H9 (cell line): ENCODE measurements around the gene NCKAP5. TPM values are rescaled to one million over a fixed set of nuclear protein-coding genes. Genes with fewer than 3 reads are reported as not detected.

Experiments used
- DNase-seq: peaks from one replicate; pipeline ENCODE4 v3.0.0-alpha.2; 2017
- H2AFZ ChIP-seq: one replicate; pipeline ENCODE4 v1.6.1; 2013; ENCODE audit warnings: mild to moderate bottlenecking, low read length, control low read depth, moderate library complexity
- H2AK5ac ChIP-seq: 2 replicates; pipeline ENCODE4 v1.6.1; 2013; ENCODE audit warnings: low read length, control low read depth, mixed read lengths; ENCODE audit not compliant: insufficient read length
- H2BK120ac ChIP-seq: one replicate; pipeline ENCODE4 v1.6.1; 2013; ENCODE audit warnings: low read depth, mild to moderate bottlenecking, low read length, control low read depth, inconsistent platforms; ENCODE audit not compliant: poor library complexity, severe bottlenecking
- H2BK12ac ChIP-seq: 2 replicates; pipeline ENCODE4 v1.6.1; 2013; ENCODE audit warnings: low read length, control low read depth, mixed read lengths, low read depth; ENCODE audit not compliant: insufficient read length
- H2BK15ac ChIP-seq: 2 replicates; pipeline ENCODE4 v1.6.1; 2013; ENCODE audit warnings: low read depth, low read length, control low read depth
- H2BK20ac ChIP-seq: one replicate; pipeline ENCODE4 v1.6.1; 2013; ENCODE audit warnings: low read depth, mild to moderate bottlenecking, low read length, control low read depth, inconsistent platforms; ENCODE audit not compliant: poor library complexity, severe bottlenecking
- H2BK5ac ChIP-seq: 2 replicates; pipeline ENCODE4 v1.6.1; 2013; ENCODE audit warnings: low read length, control low read depth, mixed read lengths; ENCODE audit not compliant: insufficient read length
- H3K14ac ChIP-seq: 2 replicates; pipeline ENCODE4 v1.6.1; 2013; ENCODE audit warnings: low read length, control low read depth; ENCODE audit not compliant: insufficient read depth
- H3K18ac ChIP-seq: 2 replicates; pipeline ENCODE4 v1.6.1; 2013; ENCODE audit warnings: low read depth, mild to moderate bottlenecking, mixed read lengths, low read length, control low read depth; ENCODE audit not compliant: insufficient read length
- H3K23ac ChIP-seq: 2 replicates; pipeline ENCODE4 v1.6.1; 2013; ENCODE audit warnings: low read length, control low read depth, mixed read lengths, low read depth; ENCODE audit not compliant: insufficient read length
- H3K23me2 ChIP-seq: 2 replicates; pipeline ENCODE4 v1.6.1; 2013; ENCODE audit warnings: low read depth, mild to moderate bottlenecking, mixed read lengths, low read length, control low read depth; ENCODE audit not compliant: insufficient read length, poor library complexity, severe bottlenecking
- H3K27ac ChIP-seq: 2 replicates; pipeline ENCODE4 v1.5.1; 2013; ENCODE audit warnings: low read length, control low read depth, mixed read lengths, low read depth; ENCODE audit not compliant: insufficient read length
- H3K27me3 ChIP-seq: 2 replicates; pipeline ENCODE4 v1.6.1; 2013; ENCODE audit warnings: low read length, control low read depth, inconsistent platforms; ENCODE audit not compliant: insufficient read depth
- H3K4ac ChIP-seq: 2 replicates; pipeline ENCODE4 v1.6.1; 2013; ENCODE audit warnings: low read depth, mild to moderate bottlenecking, control low read depth, inconsistent platforms, low read length, moderate library complexity
- H3K4me1 ChIP-seq: 2 replicates; pipeline ENCODE4 v1.6.1; 2013; ENCODE audit warnings: low read length, control low read depth, inconsistent platforms; ENCODE audit not compliant: insufficient read depth
- H3K4me2 ChIP-seq: 2 replicates; pipeline ENCODE4 v1.6.1; 2013; ENCODE audit warnings: low read length, control low read depth, mixed read lengths; ENCODE audit not compliant: insufficient read length, insufficient read depth
- H3K56ac ChIP-seq: 2 replicates; pipeline ENCODE4 v1.6.1; 2013; ENCODE audit warnings: low read depth, mild to moderate bottlenecking, mixed read lengths, low read length, control low read depth; ENCODE audit not compliant: insufficient read length
- H3K79me1 ChIP-seq: 2 replicates; pipeline ENCODE4 v1.6.1; 2013; ENCODE audit warnings: low read depth, mild to moderate bottlenecking, moderate library complexity, low read length, control low read depth, inconsistent platforms; ENCODE audit not compliant: insufficient read depth, poor library complexity, severe bottlenecking
- H3K79me2 ChIP-seq: 2 replicates; pipeline ENCODE4 v1.6.1; 2013; ENCODE audit warnings: low read length, control low read depth, inconsistent platforms; ENCODE audit not compliant: insufficient read depth
- H3K9ac ChIP-seq: 2 replicates; pipeline ENCODE4 v1.6.1; 2013; ENCODE audit warnings: low read length, control low read depth, mixed read lengths; ENCODE audit not compliant: insufficient read length; ENCODE audit errors: extremely low read depth
- H3K9me3 ChIP-seq: one replicate; pipeline ENCODE4 v1.6.1; 2013; ENCODE audit warnings: low read depth, low read length, inconsistent platforms; ENCODE audit not compliant: control insufficient read depth
- H3T11ph ChIP-seq: one replicate; pipeline ENCODE4 v1.6.1; 2013; ENCODE audit warnings: mild to moderate bottlenecking, low read length, control low read depth, inconsistent platforms
- H4K20me1 ChIP-seq: one replicate; pipeline ENCODE4 v1.6.1; 2013; ENCODE audit not compliant: control insufficient read depth, insufficient read length, insufficient read depth
- H4K5ac ChIP-seq: 2 replicates; pipeline ENCODE4 v1.6.1; 2013; ENCODE audit warnings: low read depth, mild to moderate bottlenecking, mixed read lengths, low read length, control low read depth; ENCODE audit not compliant: insufficient read length
- H4K8ac ChIP-seq: replicated peaks from 2 replicates; pipeline ENCODE4 v1.6.1; 2013; ENCODE audit warnings: low read length, control low read depth, mixed read lengths, low read depth; ENCODE audit not compliant: insufficient read length
- H4K91ac ChIP-seq: 2 replicates; pipeline ENCODE4 v1.6.1; 2013; ENCODE audit warnings: low read depth, mild to moderate bottlenecking, moderate library complexity, mixed read lengths, low read length, control low read depth; ENCODE audit not compliant: insufficient read length
- H3K27ac Mint-ChIP-seq, 3 experiments: 2 replicates in 2 of 3; 3 replicates in 1 of 3; pipeline ENCODE4 v1.8.0; 2020 to 2021; ENCODE audit warnings: mixed read lengths in 3 of 3, mild to moderate bottlenecking in 1 of 3, moderate library complexity in 1 of 3
- H3K27me3 Mint-ChIP-seq: 2 replicates; pipeline ENCODE4 v1.8.0; 2021; ENCODE audit warnings: low read depth, mild to moderate bottlenecking, moderate library complexity, mixed read lengths
- H3K36me3 Mint-ChIP-seq, 3 experiments: 2 replicates in 2 of 3; 3 replicates in 1 of 3; pipeline ENCODE4 v1.8.0; 2020 to 2021; ENCODE audit warnings: low read depth in 3 of 3, mixed read lengths in 3 of 3; ENCODE audit not compliant: insufficient read depth in 1 of 3
- H3K4me1 Mint-ChIP-seq, 2 experiments: 2 replicates each; pipeline ENCODE4 v1.8.0; 2020; ENCODE audit warnings: mixed read lengths in 2 of 2
- H3K4me3 Mint-ChIP-seq, 2 experiments: 2 replicates in 1 of 2; 3 replicates in 1 of 2; pipeline ENCODE4 v1.8.0; 2020 to 2021; ENCODE audit warnings: mild to moderate bottlenecking in 2 of 2, mixed read lengths in 2 of 2, moderate library complexity in 1 of 2
- H3K9me3 Mint-ChIP-seq, 2 experiments: 2 replicates in 1 of 2; 3 replicates in 1 of 2; pipeline ENCODE4 v1.8.0; 2020; ENCODE audit warnings: mild to moderate bottlenecking in 2 of 2, mixed read lengths in 2 of 2, moderate library complexity in 1 of 2
- CTCF ChIP-seq: fragments of 200-600 bp; sonication (generic); conservative IDR thresholded peaks from 3 replicates; pipeline ENCODE4 v1.8.0; 2021; ENCODE audit warnings: antibody characterized with exemption, mild to moderate bottlenecking
- WGBS: extraction: QIAGEN DNeasy Blood & Tissue Kit; methylation state at CpG from one replicate; pipeline ENCODE4 v1.1.7; 2013; ENCODE audit warnings: missing lambda C conversion rate, low lambda C conversion rate, mixed read lengths; ENCODE audit not compliant: insufficient read length; ENCODE audit errors: extremely low coverage; 5-methylcytosine and 5-hydroxymethylcytosine counted together
- total RNA-seq: library from RNA; stranded (reverse); gene quantifications from 2 replicates; pipeline ENCODE4 v1.2.1, GENCODE V29; 2021

Gene NCKAP5
- total RNA-seq, 1 experiment from 2014 or later, result 0.26 TPM

GRCh38 chr2:133504566-133505505 lies 63.4 kb downstream of the NCKAP5 start:
- no peak for DNase-seq
- no peaks in the 10 kb centered on the region for H3K36me3 Mint-ChIP-seq
- no peaks in the 10 kb centered on the region for H3K4me1 ChIP-seq
- no peak overlapping the region for H2BK12ac ChIP-seq
- H3K14ac ChIP-seq, result no peak overlapping the region
- H3T11ph ChIP-seq, result no peak overlapping the region
- no peak for TF ChIP-seq CTCF
- H3K27ac Mint-ChIP-seq, result no peak overlapping the region
- no peaks in the 10 kb centered on the region for H3K4me1 Mint-ChIP-seq
- no peak overlapping the region for H2AK5ac ChIP-seq
- no peak overlapping the region for H4K8ac ChIP-seq
- H3K9me3 Mint-ChIP-seq, result no peaks in the 10 kb centered on the region
- no peak overlapping the region for H3K9ac ChIP-seq
- no peak overlapping the region for H3K4me2 ChIP-seq
- H3K79me2 ChIP-seq, result no peaks in the 10 kb centered on the region
- H3K9me3 ChIP-seq, result no peaks in the 10 kb centered on the region
- no CpG with 5 or more reads among the region's 4 CpGs for WGBS
- H3K23ac ChIP-seq, result no peak overlapping the region
- no peak overlapping the region for H2BK20ac ChIP-seq
- no peak overlapping the region for H3K4ac ChIP-seq
- no peak overlapping the region for H3K27ac ChIP-seq
- no peaks in the 10 kb centered on the region for H3K23me2 ChIP-seq
- H3K27me3 Mint-ChIP-seq, result no peaks in the 10 kb centered on the region
- no peak overlapping the region for H4K5ac ChIP-seq
- H2BK5ac ChIP-seq, result no peak overlapping the region
- H3K56ac ChIP-seq, result no peak overlapping the region
- H2BK120ac ChIP-seq, result no peak overlapping the region
- H3K27me3 ChIP-seq, result no peaks in the 10 kb centered on the region
- H3K4me3 Mint-ChIP-seq, result no peak overlapping the region
- H2AFZ ChIP-seq, result no peak overlapping the region
- H2BK15ac ChIP-seq, result no peak overlapping the region
- no peak overlapping the region for H4K91ac ChIP-seq
- H3K79me1 ChIP-seq, result no peaks in the 10 kb centered on the region
- no peak overlapping the region for H3K18ac ChIP-seq
- H4K20me1 ChIP-seq, result no peaks in the 10 kb centered on the region
